Naive thymus-derived CD8-positive, alpha-beta T cell (primary cell): ENCODE measurements around the gene LAMP2. TPM values are rescaled to one million over a fixed set of nuclear protein-coding genes. Genes with fewer than 3 reads are reported as not detected.
A peak's percentile ranks its signal among the peaks of the same experiment; 100 is the strongest.
"Not testable (repeated sequence)": the region's sequence is repeated elsewhere in the genome, so short reads cannot be mapped to it uniquely, and the experiment has no call there.

Source experiments
- ATAC-seq, 2 donors: fragments of 150-1000 bp; cut with Tn5 transposase in 1 of 2; sonication (Bioruptor Pico), chemical (Tn5 transposase) in 1 of 2; 1 replicate in 1 of 2; 2 replicates in 1 of 2; pipeline ENCODE4 v1.10.0; 2021; ENCODE audit warnings: mild to moderate bottlenecking in 2 of 2, moderate library complexity in 2 of 2
- POLR2A ChIA-PET: fragments of 350-600 bp; sonication (Branson Sonifier 250); formaldehyde crosslinking; loops from one replicate; lab custom pipeline; 2021; ENCODE audit warnings: antibody characterized with exemption; lab: Charles Lee
- DNase-seq, 10 donors: peaks; one replicate each; pipeline versions ENCODE4 v3.0.0 to v3.0.0-alpha.2; 2020 to 2022
- H3K27ac Mint-ChIP-seq, 10 donors: one replicate each; pipeline ENCODE4 v1.8.0; 2020 to 2022; ENCODE audit warnings: mild to moderate bottlenecking in 10 of 10, mixed read lengths in 10 of 10, moderate library complexity in 4 of 10, inconsistent platforms in 1 of 10
- H3K27me3 Mint-ChIP-seq, 5 donors: one replicate each; pipeline ENCODE4 v1.8.0; 2021 to 2022; ENCODE audit warnings: mixed read lengths in 5 of 5
- H3K36me3 Mint-ChIP-seq, 3 donors: one replicate each; pipeline ENCODE4 v1.8.0; 2020 to 2022; ENCODE audit warnings: mixed read lengths in 3 of 3, mild to moderate bottlenecking in 2 of 3, inconsistent platforms in 1 of 3
- H3K4me1 Mint-ChIP-seq, 4 donors: one replicate each; pipeline ENCODE4 v1.8.0; 2021 to 2022; ENCODE audit warnings: mixed read lengths in 4 of 4
- H3K4me3 Mint-ChIP-seq, 10 donors: one replicate each; pipeline ENCODE4 v1.8.0; 2020 to 2022; ENCODE audit warnings: mild to moderate bottlenecking in 10 of 10, mixed read lengths in 10 of 10, moderate library complexity in 6 of 10, inconsistent platforms in 1 of 10
- H3K9me3 Mint-ChIP-seq, 9 donors: one replicate each; pipeline ENCODE4 v1.8.0; 2020 to 2022; ENCODE audit warnings: mixed read lengths in 9 of 9, mild to moderate bottlenecking in 3 of 9, inconsistent platforms in 1 of 9, moderate library complexity in 1 of 9
- polyA plus RNA-seq, 3 donors: library from polyadenylated mRNA; unstranded; fragments of 300-500 nt; fragmentation: Illumina TruSeq; gene quantifications; one replicate each; pipeline ENCODE4 v1.2.3, GENCODE V29; 2021
- total RNA-seq, 8 experiments: library from RNA in 2 of 8; stranded (reverse) in 2 of 8; gene quantifications; one replicate each; pipeline ENCODE4 v1.2.3 and lab custom pipeline; 2021 to 2026

LAMP2 gene
- total RNA-seq: 10 to 100 TPM; 39.2 to 39.5 TPM
- 10 to 100 TPM; 61.3 to 78.3 (median 75.0) TPM for polyA plus RNA-seq
- 30.5 to 79.2 (median 56.8) reads per million in 6 experiments for total RNA-seq (lab: John Stamatoyannopoulos, UW)

- DNase-seq (peak; percentile 63 to 86 (median 73)), ATAC-seq (peak; percentile 96 to 97)
- peaks cover 11 to 36% (median 25%) of the 10 kb centered on the region in 4 donors for H3K4me1 Mint-ChIP-seq
- no peaks in the 10 kb centered on the region for H3K27me3 Mint-ChIP-seq
- H3K9me3 Mint-ChIP-seq: no peaks in the 10 kb centered on the region
- POLR2A ChIA-PET: interaction anchor here (0.6 to 1.4 kb wide), 6 partner anchors 9 to 216 kb away, joined by 3 to 8 read pairs (median 4); no protein-coding TSS in a partner anchor
- H3K4me3 Mint-ChIP-seq: peak within 1 kb of the TSS; percentile 86 to 97 (median 91)
- H3K36me3 Mint-ChIP-seq: no peaks in the 10 kb centered on the region
- H3K27ac Mint-ChIP-seq: peak within 1 kb of the TSS; percentile 73 to 97 (median 93)
These were observed at the start of gene LAMP2 for GRCh38 chrX:120468825-120469525. Gene LAMP2, minus strand, starts transcription at chrX:120469296. Its CDS starts 127 bp downstream, at chrX:120469169.

GRCh38 chrX:120517936-120518335 is 48.8 kb upstream of the LAMP2 start:
- ATAC-seq: no peak
- Mint-ChIP-seq H3K9me3 (no peaks in the 10 kb centered on the region), H3K27me3 (no peaks in the 10 kb centered on the region), H3K27ac (peak overlapping the region in 1 of 10 donors; percentile 29), H3K4me3 (no peak overlapping the region), H3K36me3 (peaks cover 0 to 33% (median 4%) of the 10 kb centered on the region in 3 donors), H3K4me1 (peaks cover 0 to 3% (median 0%) of the 10 kb centered on the region in 4 donors)
- DNase-seq: no peak
- POLR2A ChIA-PET: no interaction called here

GRCh38 chrX:120514236-120514635 is 45.1 kb upstream of the LAMP2 start:
- peaks cover 0 to 22% (median 0%) of the 10 kb centered on the region in 3 donors for H3K36me3 Mint-ChIP-seq
- ATAC-seq (no peak), DNase-seq (no peak)
- H3K27ac Mint-ChIP-seq: peak overlapping the region in 1 of 10 donors; percentile 29
- peaks cover 0 to 3% (median 0%) of the 10 kb centered on the region in 4 donors for H3K4me1 Mint-ChIP-seq
- H3K4me3 Mint-ChIP-seq: no peak overlapping the region
- no peaks in the 10 kb centered on the region for H3K9me3 Mint-ChIP-seq
- POLR2A ChIA-PET: no interaction called here
- H3K27me3 Mint-ChIP-seq: no peaks in the 10 kb centered on the region

GRCh38 chrX:120512627-120513026 is 43.5 kb upstream of the LAMP2 start:
- ATAC-seq (no peak), DNase-seq (no peak)
- Mint-ChIP-seq H3K36me3 (peaks cover 0 to 15% (median 0%) of the 10 kb centered on the region in 3 donors), H3K9me3 (no peaks in the 10 kb centered on the region), H3K4me1 (peaks cover 0 to 3% (median 0%) of the 10 kb centered on the region in 4 donors), H3K27me3 (no peaks in the 10 kb centered on the region), H3K4me3 (no peak overlapping the region), H3K27ac (no peak overlapping the region)
- POLR2A ChIA-PET: no interaction called here

GRCh38 chrX:120512222-120512621 is 43.1 kb upstream of the LAMP2 start:
- ATAC-seq (no peak), DNase-seq (no peak)
- Mint-ChIP-seq H3K4me3 (no peak overlapping the region), H3K27ac (no peak overlapping the region), H3K4me1 (peaks cover 0 to 3% (median 0%) of the 10 kb centered on the region in 4 donors), H3K36me3 (peaks cover 0 to 11% (median 0%) of the 10 kb centered on the region in 3 donors), H3K27me3 (no peaks in the 10 kb centered on the region), H3K9me3 (no peaks in the 10 kb centered on the region)
- POLR2A ChIA-PET: no interaction called here

- no peak overlapping the region for H3K27ac Mint-ChIP-seq
- no peaks in the 10 kb centered on the region for H3K27me3 Mint-ChIP-seq
- no peak for ATAC-seq
- no peaks in the 10 kb centered on the region for H3K4me1 Mint-ChIP-seq
- DNase-seq: no peak
- H3K9me3 Mint-ChIP-seq: no peaks in the 10 kb centered on the region
- POLR2A ChIA-PET: no interaction called here
- H3K4me3 Mint-ChIP-seq: no peak overlapping the region
- no peaks in the 10 kb centered on the region for H3K36me3 Mint-ChIP-seq
These were observed 35.5 kb upstream of the LAMP2 start for GRCh38 chrX:120504569-120504968.

- peaks cover 3 to 8% (median 5%) of the 10 kb centered on the region in 4 donors for H3K4me1 Mint-ChIP-seq
- no peak for DNase-seq
- no peaks in the 10 kb centered on the region for H3K27me3 Mint-ChIP-seq
- H3K9me3 Mint-ChIP-seq: no peaks in the 10 kb centered on the region
- no peak overlapping the region for H3K4me3 Mint-ChIP-seq
- H3K36me3 Mint-ChIP-seq: no peaks in the 10 kb centered on the region
- POLR2A ChIA-PET: interaction anchor here (0.6 kb wide), 1 partner anchor 57 kb away, joined by 3 read pairs; no protein-coding TSS in a partner anchor
- ATAC-seq: no peak
- peak overlapping the region in 1 of 10 donors; percentile 9 for H3K27ac Mint-ChIP-seq
These were observed 30.4 kb upstream of the LAMP2 start for GRCh38 chrX:120499301-120500072.

GRCh38 chrX:120490119-120490518 is 21.0 kb upstream of the LAMP2 start:
- Mint-ChIP-seq H3K4me1 (peaks cover 7 to 32% (median 19%) of the 10 kb centered on the region in 4 donors), H3K27ac (peak overlapping the region in 2 of 10 donors; percentile 13 to 51)
- POLR2A ChIA-PET, DNase-seq, H3K36me3 Mint-ChIP-seq, H3K9me3 Mint-ChIP-seq, ATAC-seq, H3K27me3 Mint-ChIP-seq, H3K4me3 Mint-ChIP-seq: not testable (repeated sequence)

- no peaks in the 10 kb centered on the region for H3K36me3 Mint-ChIP-seq
- ATAC-seq: no peak
- POLR2A ChIA-PET: interaction anchor here (1.0 to 2.2 kb wide), 5 partner anchors 18 to 236 kb away, joined by 3 to 12 read pairs (median 7); partner anchors contain the start of genes CUL4B, LAMP2, MCTS1 and ZBTB33
These were observed 17.7 kb upstream of the LAMP2 start for GRCh38 chrX:120486786-120487185.

GRCh38 chrX:120485638-120486520 is 16.8 kb upstream of the LAMP2 start:
- Mint-ChIP-seq H3K4me1 (peaks cover 7 to 33% (median 20%) of the 10 kb centered on the region in 4 donors), H3K9me3 (no peaks in the 10 kb centered on the region), H3K4me3 (peak overlapping the region; percentile 81 to 94 (median 90)), H3K27ac (peak overlapping the region; percentile 61 to 95 (median 92)), H3K27me3 (no peaks in the 10 kb centered on the region), H3K36me3 (no peaks in the 10 kb centered on the region)
- POLR2A ChIA-PET: interaction anchor here (0.5 to 2.2 kb wide), 8 partner anchors 17 to 235 kb away, joined by 3 to 12 read pairs (median 6); partner anchors contain the start of genes CUL4B, LAMP2, MCTS1 and ZBTB33
- ATAC-seq (peak; percentile 75 to 84), DNase-seq (peak; percentile 15 to 59 (median 33))

More at GRCh38 chrX:120486786-120487185, 17.7 kb upstream of the LAMP2 start:
- Mint-ChIP-seq H3K27me3 (no peaks in the 10 kb centered on the region), H3K9me3 (no peaks in the 10 kb centered on the region), H3K27ac (peak overlapping the region in 4 of 10 donors; percentile 31 to 72 (median 45)), H3K4me1 (peaks cover 7 to 33% (median 20%) of the 10 kb centered on the region in 4 donors), H3K4me3 (peak overlapping the region in 3 of 10 donors; percentile 14 to 48 (median 36))
- no peak for DNase-seq

GRCh38 chrX:120485315-120485637 is 16.2 kb upstream of the LAMP2 start:
- Mint-ChIP-seq H3K9me3 (no peaks in the 10 kb centered on the region), H3K4me3 (peak overlapping the region; percentile 81 to 94 (median 90)), H3K27me3 (no peaks in the 10 kb centered on the region), H3K4me1 (peaks cover 7 to 33% (median 20%) of the 10 kb centered on the region in 4 donors), H3K27ac (peak overlapping the region; percentile 61 to 95 (median 92)), H3K36me3 (no peaks in the 10 kb centered on the region)
- DNase-seq (no peak), ATAC-seq (no peak)
- POLR2A ChIA-PET: interaction anchor here (0.6 to 2.0 kb wide), 2 partner anchors 9 to 119 kb away, joined by 4 to 7 read pairs; partner anchors contain the start of gene MCTS1

- no peak for DNase-seq
- POLR2A ChIA-PET: no interaction called here
- Mint-ChIP-seq H3K27ac (no peak overlapping the region), H3K27me3 (no peaks in the 10 kb centered on the region), H3K9me3 (no peaks in the 10 kb centered on the region), H3K36me3 (no peaks in the 10 kb centered on the region), H3K4me1 (no peaks in the 10 kb centered on the region), H3K4me3 (no peak overlapping the region)
- no peak for ATAC-seq
These were observed 8.4 kb upstream of the LAMP2 start for GRCh38 chrX:120477453-120477852.
